T47D (cell line): ENCODE results near the gene PRSS38.

ENCODE experiments used
- DNase-seq, 2 experiments: peaks; one replicate each; pipeline versions ENCODE4 v3.0.0 to v3.0.0-alpha.2; 2011 to 2012; ENCODE audit warnings: low read depth in 1 of 2, low spot score in 1 of 2
- JUND ChIP-seq: IDR thresholded peaks from 2 replicates; pipeline ENCODE4 v1.6.1; 2012; ENCODE audit warnings: low read depth
- in situ Hi-C: cut with HindIII; loops from 2 replicates; pipeline ENCODE4 v1.10.0; 2016; ENCODE audit warnings: low sequenced_read_pairs, low pct_unique_long_range_greater_than_20kb

The PRSS38 gene

DNA sequence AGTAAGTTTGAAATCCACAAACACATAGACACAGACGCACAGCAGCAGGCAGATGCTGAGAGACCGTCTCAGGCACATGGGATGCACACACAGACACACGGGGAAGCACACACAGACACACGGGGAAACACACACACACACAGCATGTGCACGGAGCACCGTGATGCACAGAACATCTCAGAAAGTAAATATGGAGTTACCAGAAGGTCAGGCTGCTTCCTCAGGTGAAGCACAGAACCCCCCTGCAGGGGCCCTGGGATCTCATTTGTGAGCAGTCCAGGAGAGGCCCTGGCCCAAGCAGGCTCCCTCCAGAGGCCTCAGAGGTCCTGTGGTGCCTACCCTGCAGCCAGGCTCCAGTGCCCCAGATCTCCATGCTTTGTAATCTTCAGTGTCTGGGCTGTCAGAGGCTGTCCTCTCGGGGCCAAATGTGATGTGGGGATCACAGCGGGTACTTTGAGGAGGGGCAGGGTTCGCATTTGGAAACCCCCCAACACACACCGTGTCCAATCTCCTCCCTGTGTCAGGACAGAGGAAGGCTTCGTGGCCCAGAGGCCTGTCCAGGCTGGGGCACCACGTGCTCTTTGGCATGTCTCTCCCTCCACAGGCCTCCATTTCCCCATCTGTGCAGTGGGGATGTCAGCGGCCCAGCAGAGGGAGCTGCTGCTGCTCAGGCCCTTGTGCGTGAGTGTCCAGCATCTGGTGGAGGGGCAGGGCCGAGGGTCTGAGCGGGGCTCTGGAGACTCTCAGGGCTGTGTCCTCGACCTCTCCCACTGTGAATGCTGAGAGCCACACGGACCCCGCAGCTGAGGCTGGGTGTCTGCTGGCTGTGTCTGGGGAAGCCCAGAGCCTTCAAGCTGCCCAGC is 23.0 kb upstream of the PRSS38 start:
- TF ChIP-seq JUND = no peak
- peak in 1 of 2 experiments; percentile 46 for DNase-seq
- in situ Hi-C loops = no loop called here

DNA sequence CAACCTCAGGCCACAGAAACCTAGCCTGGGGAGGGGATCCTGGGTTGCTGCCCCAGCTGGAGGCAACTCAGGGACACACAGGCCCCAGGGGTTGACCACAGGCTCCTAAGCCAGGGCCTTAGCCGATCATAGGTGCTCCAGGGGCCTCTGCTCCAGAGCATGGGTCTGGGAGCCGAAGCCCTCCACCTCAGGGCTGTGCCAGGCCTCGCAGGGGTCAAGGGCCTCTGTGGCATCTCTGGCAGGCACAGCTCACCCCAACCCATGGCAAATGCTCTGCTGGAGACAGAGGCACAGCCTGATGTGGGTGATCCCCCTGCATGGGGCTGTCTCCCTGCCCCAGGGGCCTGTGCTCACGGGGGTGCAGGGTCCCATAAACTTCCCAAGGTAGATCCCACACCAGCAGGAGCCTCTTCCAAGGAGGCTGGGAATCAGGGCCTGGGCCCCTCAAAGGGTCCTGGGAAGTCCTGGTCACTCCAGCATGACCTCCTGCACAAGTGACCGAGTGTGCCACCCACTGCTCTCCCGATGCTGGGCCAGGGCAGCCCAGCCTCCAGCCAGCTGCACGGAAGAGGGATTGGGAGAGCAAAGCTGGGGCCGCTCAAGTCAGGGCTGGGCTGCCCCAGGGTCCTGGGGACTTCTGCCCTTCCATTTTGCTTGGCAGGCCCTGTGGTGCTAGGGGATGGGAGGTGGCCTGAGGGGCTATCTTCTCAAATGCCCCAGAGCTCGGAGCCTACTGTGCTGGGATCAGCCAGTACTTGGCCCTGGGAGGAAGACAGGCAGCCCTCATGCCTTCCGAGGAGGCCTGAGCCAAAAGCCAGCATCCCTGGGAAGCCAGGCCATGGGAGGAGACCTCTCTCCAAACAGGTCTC is 22.2 kb upstream of the PRSS38 start:
- in situ Hi-C loops = no loop called here
- no peak for TF ChIP-seq JUND
- no peak for DNase-seq

DNA sequence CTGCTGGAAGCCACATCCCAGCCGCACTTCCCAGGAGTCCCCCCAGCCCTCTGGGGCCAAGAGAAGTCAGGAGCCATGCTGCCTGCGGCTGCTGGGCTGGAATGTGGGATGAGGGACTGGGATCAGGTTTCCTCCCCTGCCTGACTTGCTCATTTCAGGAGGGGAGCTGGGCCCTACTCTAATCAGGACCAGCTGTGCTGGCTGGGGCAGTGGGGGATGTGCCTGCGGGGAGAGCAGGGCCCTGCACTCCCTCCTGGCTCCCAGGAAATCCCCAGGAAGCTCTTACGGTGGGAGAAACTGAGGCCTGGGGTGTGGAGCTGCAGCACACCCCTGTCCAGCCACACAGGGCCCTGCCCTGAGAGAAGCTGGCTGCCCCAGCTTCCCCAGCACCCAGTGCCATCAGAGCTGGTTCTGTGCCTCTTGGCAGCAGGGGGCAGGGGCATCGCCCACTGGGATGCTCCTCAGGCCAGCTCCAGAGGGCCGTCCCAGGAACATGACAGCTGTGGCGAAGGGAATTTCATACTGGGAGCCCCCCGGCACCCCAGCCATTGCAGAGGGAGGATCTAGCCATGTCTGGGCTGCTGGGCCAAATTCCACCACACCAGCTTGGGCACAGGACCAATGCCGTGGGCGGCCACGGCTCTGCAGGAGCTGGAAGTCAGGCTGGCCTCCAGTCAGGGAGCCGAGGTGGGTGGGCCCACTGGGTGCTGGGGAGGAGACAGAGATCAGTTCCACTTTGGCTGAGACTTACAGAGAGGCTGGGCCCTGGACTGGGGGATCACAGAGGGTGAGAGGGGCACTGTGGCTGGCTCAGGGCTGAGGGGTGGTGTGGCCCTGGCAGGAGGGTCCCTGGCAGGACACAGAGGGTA is 21.3 kb upstream of the PRSS38 start:
- peak; percentile 43 to 54 for DNase-seq
- in situ Hi-C loops = no loop called here
- no peak for TF ChIP-seq JUND

DNA sequence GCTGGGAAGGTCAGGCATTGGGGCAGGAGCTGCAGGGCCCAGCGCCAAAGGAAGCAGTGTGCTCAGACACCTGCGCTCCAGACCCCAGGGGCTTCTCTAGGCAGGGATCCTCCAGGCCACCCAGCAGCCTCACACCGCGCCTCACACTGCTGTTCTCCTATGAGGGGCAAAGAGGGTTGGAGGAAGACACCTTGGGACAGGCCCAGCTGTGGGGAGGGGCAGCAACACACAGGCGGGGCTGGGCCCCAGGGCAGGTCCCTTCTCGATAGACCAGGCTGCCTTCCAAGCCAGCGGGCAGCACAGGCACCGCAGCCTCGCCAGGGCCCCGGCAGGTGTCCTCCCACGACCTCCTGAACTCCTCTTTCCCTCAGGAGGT is 20.7 kb upstream of the PRSS38 start:
- no peak for TF ChIP-seq JUND
- in situ Hi-C loops = no loop called here
- no peak for DNase-seq

DNA sequence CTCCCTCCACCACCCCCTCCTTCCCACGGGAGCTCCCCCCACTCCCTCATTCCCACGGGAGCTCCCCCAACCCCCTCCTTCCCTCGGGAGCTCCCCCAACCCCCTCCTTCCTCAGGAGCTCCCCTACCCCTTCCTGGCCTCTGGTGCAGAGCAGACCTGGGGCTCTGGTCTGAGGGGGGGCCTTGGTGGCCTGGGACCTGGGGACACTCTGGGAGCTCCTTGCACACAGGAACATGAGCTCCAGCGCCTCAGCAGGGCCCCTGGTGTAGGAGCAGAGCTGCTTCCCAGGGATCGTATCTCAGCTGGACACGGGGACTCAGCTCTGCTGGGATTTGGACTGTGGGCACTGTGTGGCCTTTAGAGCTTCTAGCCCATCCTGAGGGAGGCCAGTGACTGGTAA is 19.7 kb upstream of the PRSS38 start:
- in situ Hi-C loops = no loop called here
- no peak for DNase-seq
- TF ChIP-seq JUND = no peak

DNA sequence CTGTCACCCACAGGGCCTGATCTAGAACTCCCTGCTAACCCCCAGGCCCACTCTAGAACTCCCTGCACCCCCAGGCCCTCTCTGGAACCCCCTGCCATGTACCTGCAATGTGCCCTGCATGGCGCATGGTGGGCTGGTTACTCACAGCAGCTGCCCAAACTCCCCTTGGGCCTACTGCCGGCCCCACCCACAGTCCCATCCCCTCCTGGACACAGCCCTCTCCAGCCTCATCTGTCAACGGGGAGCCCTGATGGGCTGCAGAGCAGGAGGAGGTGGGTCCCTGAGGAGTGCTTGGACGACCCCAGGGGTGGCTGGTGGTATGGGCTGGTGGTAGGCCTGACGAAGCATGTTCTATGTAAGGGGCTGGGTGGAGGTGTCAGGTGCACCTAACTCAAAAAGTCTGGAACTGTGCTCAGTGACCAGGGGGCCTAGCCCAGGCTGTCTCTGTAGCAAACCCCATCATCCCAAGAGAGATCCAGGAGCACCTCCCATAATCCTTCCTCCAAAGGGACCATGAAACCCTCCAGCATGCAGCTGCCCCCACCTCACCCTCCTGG is 19.0 kb upstream of the PRSS38 start:
- DNase-seq = no peak
- no peak for TF ChIP-seq JUND
- in situ Hi-C loops = no loop called here

DNA sequence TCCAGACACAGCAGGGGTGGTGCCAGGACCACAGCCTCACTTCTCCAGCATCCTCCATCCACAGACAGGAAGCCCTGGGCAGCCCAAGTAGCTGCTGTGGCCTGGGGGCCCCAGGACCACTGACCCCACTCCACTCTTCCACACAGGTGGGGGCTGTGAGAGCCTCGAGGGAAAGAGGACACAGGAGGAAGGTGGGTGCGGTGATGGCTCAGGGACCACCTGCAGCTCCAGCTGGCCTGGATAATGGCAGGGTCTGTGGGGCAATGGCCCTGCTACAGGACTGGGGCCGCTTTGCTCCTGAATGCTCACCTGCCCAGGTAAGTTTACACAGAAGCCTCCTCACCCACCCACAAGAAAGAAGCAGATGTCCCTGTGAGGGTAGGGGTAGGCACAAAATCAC is 18.3 kb upstream of the PRSS38 start:
- in situ Hi-C loops = no loop called here
- DNase-seq = no peak
- no peak for TF ChIP-seq JUND

DNA sequence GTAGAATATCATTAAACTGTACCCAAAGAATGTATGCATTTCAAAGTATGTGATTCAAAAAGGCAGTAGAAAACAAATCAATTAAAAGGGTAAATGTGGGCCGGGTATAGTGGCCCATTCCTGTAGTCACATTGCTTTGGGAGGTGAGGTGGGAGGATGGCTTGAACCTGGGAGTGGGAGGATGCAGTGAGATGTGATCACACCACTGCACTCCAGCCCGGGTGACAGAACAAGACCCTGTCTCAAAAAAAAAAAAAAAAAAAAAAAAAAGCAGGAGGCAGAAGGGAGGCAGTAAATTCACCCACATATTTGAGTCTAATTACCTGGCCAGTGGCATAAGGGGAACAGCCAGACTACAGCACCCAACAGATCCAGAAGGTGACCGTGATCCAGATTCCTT is 17.9 kb upstream of the PRSS38 start:
- no peak for DNase-seq
- no peak for TF ChIP-seq JUND
- in situ Hi-C loops = no loop called here

DNA sequence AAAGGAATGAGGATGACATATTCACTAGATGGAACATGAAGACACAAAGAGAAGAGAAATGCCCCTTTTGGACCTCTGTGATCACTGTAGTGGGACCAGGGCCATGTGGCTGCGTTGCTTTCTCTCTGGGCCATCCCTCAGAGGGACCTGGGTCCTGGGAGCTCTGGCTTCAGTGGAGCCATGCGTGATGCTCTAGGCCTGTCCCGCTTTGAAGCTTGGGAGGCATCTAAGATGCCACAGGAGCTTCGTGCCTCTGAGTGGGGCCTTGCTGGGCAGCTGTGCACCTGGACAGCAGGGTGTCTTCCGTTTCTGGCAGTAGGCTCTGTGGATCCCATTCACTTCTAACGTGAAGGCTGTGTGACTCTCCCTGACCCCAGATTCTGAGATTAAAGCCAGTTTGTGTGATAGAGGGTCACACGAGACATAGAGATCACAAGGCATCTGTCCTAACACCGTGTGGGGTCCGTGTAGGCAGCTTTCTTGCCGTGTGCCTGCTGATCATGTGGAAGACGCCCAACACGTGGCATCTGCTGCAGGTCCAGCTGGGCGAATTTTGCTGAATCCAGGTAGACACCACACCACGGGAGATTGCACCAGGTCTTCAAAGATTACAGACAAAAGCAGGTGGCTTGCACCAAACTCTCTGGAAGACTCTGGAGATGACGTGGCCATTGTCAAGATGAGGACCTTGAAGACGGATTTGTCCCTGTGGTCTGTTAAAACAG is 17.2 kb upstream of the PRSS38 start:
- TF ChIP-seq JUND = no peak
- DNase-seq = no peak
- in situ Hi-C loops = no loop called here

DNA sequence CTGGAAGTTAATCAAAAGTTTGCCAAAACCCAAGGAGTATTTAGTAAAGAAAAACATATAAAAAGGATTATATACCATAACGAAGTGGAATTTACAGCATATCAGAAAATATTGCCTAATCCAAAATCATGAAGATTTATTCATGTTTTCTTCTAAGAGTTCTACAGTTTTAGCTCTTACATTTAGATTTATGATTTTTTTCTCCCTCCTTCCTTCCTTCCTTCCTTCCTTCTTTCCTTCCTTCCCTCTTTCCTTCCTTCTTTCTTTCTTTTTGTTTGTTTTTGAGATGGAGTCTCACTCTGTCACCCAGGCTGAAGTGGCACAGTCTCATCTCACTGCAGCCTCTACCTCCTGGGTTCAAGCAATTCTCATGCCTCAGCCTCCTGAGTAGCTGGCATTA is 15.7 kb upstream of the PRSS38 start:
- DNase-seq = no peak
- no peak for TF ChIP-seq JUND
- in situ Hi-C loops = no loop called here

DNA sequence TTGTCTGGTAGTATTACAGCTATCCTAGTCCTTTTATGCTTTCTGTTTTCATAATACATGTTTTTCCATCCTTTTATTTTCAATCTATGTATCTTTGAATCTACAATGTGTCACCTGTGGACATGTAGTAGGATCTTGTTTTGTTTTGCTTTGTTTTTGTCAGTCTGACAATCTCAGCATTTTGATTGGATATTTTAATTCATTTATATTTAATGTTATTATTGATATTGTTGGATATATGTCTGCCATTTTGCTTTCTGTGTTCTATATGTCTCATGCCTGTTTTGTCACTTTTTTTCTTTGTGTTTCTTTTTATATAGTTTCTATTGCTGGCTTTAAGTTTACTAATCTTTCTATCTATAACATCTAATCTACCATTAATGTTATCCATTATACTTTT is 11.5 kb upstream of the PRSS38 start:
- in situ Hi-C loops = no loop called here
- TF ChIP-seq JUND = no peak
- no peak for DNase-seq

DNA sequence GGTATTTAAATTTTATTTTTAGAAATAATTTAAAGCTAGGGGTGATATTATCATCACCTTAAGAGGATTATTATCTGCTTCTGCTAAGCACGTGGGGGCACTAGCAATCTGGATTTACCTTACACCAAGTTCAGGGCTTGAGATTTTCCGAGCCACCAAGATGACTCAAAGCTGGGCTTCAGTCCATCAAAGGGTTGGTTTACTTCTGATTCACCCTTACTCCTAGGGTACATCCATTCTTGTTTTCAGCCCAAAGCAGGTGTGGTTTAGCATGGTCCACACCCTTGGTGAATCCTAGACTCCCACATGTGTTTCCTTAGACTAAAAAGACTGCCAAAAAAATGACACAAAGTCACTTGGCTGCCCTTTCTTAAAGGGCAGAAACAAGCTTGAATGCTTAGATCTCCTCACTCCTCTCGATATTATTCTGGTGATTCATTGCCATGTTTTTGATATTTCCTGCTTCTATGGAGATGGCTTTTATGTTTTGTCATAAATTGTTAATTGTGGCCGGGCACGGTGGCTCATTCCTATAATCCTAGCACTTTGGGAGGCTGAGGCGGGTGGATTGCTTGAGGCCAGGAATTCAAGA is 9.8 kb upstream of the PRSS38 start:
- DNase-seq = no peak
- TF ChIP-seq JUND = no peak
- in situ Hi-C loops = no loop called here
